IPS-NIHi7 (cell line): ENCODE results near the gene RBBP6.
"Not testable (repeated sequence)": the region's sequence is repeated elsewhere in the genome, so short reads cannot be mapped to it uniquely, and the experiment has no call there.

Experiments used
- DNase-seq: peaks from one replicate; pipeline ENCODE4 v3.0.0; 2012; ENCODE audit warnings: mixed read lengths; ENCODE audit errors: extremely low spot score

RBBP6 gene, protein sequence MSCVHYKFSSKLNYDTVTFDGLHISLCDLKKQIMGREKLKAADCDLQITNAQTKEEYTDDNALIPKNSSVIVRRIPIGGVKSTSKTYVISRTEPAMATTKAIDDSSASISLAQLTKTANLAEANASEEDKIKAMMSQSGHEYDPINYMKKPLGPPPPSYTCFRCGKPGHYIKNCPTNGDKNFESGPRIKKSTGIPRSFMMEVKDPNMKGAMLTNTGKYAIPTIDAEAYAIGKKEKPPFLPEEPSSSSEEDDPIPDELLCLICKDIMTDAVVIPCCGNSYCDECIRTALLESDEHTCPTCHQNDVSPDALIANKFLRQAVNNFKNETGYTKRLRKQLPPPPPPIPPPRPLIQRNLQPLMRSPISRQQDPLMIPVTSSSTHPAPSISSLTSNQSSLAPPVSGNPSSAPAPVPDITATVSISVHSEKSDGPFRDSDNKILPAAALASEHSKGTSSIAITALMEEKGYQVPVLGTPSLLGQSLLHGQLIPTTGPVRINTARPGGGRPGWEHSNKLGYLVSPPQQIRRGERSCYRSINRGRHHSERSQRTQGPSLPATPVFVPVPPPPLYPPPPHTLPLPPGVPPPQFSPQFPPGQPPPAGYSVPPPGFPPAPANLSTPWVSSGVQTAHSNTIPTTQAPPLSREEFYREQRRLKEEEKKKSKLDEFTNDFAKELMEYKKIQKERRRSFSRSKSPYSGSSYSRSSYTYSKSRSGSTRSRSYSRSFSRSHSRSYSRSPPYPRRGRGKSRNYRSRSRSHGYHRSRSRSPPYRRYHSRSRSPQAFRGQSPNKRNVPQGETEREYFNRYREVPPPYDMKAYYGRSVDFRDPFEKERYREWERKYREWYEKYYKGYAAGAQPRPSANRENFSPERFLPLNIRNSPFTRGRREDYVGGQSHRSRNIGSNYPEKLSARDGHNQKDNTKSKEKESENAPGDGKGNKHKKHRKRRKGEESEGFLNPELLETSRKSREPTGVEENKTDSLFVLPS (N-terminal part only)

DNA sequence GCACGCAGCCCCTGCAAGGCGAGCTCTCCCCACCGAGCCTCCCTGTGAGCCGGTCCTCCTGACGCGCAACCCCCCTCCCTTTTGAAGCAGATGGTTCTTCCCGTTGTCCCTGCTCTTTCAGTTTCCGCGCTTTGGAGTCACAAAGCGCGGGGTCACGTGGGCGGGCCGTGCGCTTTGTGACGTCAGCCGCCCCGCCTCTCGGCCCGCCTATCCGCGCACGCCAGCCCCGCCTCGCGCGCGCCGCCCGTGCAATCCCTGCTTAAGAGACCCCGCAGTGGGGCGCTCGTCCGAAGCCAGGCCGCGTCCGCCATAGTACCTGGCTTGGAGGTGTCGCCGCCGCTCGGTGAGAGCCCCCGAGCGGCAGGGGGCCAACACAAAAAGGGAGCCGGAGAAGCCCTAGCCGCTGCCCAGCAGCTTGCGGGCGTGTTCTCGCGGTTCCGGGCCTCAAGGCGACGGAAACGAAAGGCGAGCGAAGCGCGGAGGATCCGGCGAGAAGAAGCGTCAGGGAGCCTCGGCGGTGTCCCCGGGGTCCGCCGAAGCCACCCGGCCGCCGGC is at the start of gene RBBP6:
RBBP6 (plus strand) TSS at position 272 of the 555 bp plus-strand sequence. CDS start 1,061 bp downstream, outside the sequence.
- DNase-seq: peak; percentile 94

DNA sequence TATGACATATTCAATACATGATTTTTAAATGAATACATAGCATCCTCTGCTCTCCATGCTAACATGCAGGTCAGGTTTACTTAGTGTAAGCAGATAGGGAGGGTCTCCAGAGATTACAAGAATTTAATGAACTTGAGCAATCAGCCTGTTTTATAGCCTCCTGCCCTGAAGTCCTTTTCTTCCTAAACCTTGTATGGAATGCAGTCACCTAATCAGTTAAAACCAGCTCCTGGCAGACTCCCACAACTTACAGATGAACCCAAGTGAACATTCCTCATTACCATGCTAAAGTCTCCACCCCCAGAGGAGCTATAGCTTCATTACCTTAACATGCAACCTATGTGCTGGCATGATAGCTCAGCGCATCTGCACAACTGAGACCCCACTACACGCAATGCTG is 48.5 kb upstream of the RBBP6 start:
- DNase-seq: no peak

DNA sequence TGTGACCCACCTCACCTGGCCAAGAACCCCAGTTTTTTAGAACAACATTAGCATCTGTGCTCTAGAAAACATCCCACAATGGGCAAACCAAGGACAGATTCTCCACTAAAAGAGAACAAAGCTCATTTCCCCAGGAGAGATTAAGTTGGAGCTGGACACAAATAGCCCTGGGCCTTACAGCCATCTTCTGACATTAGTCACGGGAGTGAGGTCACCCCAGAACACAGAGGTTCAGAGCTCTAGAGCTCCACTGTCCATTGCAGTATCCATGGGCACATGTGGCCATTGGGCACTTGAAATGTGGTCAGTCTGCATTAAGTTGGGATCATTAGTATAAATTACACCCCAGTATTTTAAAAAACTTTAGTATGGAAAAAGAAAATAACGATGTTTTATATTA is 47.6 kb upstream of the RBBP6 start:
- no peak for DNase-seq

DNA sequence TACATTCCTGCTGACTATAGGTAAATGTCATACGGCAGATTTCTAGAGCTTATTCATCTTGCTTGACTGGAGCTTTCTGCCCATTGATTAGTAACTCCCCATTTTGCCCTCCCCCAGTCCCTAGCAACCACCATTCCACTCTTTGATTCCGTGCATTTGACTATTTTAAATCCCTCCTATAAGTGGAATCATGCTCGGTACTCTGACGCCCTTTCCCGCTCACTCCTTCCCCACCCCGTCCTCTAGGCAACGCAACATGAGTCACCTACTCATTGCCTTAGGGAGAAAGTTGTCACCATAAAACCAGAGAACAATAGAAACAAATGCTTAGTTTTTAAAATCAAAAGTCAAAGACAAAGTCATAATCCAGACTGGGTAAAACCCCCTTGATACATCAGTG is 45.5 kb upstream of the RBBP6 start:
- no peak for DNase-seq

DNA sequence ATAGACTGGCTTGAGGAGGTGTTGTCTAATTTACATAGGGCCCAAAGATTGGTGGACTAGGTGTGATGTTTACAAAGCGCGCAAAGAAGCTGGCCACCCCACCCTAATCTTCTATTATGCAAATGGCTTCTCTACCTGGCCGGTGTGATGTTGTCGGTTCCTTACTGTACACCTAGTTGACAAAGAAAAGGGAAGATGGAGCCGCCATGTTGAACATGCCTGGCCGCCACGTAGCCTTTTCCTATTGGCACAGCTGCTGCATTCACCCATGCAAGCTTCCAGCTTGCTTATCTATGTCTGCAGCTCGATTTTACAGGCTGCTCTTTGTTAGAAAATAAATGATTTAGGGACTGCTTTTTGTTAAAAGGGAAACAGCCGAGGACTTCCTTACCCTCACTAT is 44.2 kb upstream of the RBBP6 start:
- not testable (repeated sequence) for DNase-seq

DNA sequence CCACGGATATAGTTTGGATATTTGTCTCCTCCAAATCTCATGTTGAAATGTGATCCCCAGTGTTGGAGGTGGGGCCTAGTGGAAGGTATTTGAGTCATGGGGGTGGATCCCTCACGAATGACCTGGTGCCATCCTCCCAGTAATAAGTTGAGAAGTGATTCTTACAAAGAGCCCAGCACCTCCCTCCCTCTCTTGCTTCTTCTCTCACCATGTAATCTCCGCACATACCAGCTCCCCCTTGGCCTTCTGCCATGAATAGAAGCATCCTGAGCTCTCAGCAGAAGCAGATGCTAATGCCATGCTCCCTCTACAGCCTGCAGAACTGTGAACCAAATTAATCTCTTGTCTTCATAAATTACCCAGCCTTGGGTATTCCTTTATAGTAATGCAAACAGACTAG is 41.9 kb upstream of the RBBP6 start:
- DNase-seq: peak; percentile 32

DNA sequence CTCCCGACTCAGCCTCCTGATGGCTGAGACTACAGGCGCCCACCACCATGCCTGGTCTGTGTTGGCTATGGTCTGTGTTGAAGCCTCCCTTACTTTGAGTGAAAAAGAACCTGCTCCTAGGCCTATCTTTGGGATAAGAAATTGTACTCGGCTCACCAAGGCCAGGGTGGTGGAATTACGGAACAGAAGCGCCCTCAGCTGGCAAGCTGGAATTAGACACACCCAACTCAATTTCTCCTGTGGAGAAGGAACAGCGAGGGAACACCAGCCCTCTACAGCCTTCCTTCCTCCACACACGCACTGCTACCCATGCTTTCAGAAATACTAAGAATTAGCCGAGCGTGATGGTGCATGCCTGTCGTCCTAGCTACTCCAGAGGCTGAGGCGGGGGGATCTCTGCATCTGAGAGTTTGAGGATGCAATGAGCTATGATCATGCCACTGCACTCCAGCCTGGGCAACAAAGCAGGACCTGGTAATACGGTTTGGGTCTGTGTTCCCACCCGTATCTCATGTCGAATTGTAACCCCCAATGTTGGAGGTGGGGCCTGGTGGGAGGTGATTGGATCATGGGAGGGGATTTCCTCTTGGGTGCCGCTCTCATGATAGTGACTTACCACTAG is 40.1 kb upstream of the RBBP6 start:
- peak; percentile 84 for DNase-seq

DNA sequence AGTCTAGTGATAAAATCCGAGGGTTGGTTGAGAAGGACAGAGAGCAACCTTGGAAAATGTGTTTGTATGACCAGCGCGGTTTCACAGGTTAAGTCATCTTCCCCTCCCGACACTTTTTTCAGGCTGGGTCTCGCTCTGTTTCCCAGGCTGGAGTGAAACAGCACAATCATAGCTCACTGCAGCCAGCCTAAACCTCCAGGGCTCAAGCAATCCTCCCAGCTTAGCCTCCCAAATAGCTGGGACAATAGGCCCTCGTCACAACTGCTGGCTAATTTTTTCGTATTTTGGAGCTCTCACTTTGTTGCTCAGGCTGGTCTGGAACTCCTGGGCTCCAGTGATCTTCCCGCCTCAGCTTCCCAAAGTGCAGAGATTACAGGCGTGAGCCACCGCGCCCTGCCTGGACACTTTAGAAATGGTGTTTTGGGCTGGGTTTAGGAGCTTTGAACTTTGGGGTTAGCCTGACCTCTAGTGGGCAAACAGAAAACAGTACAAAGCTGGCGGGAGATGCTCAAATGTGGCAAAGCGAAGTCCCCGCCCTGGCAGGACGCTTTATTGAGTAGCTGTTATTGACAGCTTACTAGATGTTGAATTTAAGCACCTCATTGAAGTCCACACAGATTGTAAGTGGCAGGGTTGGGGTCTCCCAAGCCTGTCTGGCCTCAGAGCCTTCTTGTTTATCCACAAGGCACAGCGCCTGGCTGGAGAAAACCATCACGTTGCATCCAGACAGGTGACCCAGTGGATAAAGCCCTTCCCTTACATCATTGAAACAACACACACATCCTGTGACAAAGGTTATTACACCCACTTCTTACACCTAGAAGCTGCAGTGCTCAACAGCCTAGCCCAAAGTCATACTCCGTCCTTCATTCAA is 34.7 kb upstream of the RBBP6 start:
- DNase-seq: peak; percentile 78

DNA sequence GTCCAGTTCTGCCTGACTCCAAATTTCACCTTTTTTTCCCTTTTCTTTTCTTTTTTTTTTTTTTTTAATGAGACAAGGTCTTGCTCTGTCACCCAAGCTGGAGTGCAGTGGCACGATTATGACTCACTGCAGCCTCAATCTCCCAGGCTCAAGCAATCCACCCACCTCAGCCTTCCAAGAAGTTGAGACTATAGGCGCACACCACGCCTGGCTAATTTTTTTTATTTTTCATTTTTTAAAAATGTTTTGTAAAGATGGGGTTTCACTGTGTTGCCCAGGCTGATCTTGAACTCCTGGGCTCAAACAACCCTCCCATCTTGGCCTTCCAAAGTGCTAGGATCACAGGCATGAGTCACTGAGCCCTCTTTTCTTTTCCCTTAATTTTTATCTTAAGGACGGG is 33.4 kb upstream of the RBBP6 start:
- DNase-seq: no peak

DNA sequence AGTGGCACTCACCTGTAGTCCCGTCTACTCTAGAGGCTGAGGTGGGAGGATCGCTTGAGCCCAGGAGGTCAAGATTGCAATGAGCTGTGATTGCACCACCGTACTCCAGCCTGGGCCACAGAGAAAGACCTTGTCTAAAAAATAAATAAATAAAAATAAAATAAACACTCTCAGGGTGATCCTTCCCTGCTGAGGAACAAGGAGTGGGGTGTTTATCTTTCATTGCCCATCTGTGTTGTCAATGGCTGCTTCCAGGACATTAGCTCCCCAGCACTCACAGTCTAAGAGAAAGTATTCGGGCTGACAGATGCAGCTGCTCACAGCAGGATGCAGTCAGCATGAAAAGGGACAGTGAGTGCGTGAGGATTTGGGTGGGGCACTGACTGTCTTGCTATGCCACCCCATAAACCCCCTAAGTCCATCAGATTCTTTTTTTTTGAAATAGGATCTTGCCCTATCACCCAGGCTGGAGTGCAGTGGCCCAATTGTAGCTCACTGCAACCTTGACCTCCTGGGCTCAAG is 31.3 kb upstream of the RBBP6 start:
- no peak for DNase-seq

DNA sequence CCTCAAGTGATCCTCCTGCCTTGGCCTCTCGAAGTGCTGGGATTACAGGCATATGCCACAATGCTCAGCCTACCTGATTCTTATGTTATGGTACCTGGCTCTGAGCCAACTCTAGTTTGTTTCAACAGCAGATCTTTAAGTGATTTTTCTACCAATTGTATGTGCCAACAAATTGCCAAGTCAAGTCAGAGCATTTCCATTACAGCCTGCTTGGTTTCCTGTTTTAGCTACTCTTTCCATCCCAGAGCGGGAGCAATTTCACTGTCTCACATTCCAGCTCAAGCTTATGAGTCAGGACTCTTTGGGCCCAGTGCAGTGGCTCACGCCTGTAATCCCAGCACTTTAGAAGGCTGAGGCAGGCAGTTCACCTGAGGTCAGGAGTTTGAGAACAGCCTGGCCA is 30.8 kb upstream of the RBBP6 start:
- no peak for DNase-seq

DNA sequence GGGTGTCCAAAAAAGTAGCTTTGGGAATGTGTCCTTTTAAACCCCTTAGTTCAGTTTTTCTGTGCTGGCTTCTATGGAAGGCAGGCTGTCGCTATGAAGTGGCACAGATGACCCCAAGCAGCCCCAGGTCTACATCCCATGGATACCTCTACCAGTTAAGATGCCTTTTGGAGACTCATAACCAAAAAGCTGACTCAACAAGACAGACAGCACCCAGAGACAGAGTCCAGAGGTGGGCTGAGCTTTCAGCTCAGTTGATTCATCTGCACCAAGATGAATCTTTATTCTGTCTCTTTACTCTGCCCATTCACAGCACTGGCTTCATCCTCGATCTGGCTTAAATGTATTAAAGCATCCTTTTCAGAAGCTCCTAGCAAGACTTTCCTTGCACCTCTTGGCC is 29.8 kb upstream of the RBBP6 start:
- DNase-seq: no peak

DNA sequence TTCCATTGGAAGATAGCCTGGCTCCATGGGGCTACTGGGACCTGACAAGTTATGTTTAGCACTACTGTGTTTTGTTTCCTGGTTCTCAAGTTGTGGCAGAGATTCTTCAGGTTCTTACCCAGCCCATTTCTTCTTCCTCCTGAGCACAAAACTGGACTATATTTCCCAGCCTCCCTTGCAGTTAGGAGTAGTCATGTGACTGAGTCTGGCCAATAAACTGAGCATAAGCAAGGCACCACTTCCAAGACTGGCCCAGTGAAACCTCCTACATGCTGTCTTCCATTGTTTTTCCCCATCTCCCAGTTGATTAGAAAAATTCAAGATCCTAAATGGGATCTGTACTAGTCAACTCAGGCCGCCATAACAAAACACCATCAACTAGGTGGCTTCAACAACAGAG is 28.2 kb upstream of the RBBP6 start:
- DNase-seq: no peak

DNA sequence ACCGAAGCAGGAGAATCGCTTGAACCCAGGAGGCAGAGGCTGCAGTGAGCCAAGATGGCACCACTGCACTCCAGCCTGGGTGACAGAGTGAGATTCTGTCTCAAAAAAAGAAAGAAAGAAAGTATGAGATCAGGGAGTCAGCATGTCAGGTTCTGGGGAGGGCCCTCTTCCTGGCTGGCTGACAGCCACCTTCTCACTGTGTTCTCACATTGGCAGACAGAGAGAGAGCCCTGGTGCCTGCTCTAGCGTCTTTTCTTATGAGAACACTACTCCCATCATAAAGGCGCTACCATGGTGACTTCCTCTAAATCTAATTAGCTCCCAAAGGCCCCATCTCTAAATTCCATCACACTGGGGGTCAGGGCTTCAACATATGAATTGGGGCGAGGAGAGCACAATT is 27.6 kb upstream of the RBBP6 start:
- no peak for DNase-seq

DNA sequence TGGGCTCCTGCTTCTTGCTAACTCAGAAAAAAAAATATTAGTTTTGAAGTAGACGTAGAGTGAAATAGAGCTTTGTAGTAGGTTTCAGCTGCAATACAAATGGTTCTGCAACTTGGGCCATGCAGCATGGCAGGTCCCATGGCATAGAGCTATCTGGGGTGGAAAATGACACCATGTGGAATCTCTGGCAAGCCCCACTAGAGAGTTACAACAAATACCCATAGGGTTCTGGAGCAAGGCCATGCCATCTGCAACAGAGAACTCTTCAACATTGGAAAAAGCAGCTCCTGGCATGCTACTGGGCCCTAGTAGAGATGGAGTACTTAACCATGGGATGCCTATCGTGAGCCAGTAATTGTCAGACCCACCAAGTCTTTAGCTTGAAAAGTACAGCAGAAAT is 25.3 kb upstream of the RBBP6 start:
- DNase-seq: no peak

DNA sequence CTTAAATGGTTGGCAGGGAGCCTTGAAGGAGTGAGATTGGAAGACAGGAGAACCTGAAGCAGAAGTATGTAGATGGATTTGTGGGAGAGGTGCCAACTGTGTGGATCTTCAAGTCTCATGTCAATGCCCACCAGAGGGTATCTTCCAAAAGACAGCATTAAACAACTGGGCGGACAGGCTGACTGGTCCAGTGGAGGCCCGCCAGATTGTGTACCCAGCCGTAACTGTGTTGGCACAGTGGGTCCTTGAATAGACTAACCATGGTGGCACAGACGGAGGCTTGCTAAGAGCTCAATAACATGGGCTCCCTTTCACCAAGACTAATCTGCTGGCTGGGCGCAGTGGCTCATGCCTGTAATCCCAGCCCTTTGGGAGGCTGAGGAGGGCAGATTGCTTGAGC is 24.2 kb upstream of the RBBP6 start:
- DNase-seq: no peak

DNA sequence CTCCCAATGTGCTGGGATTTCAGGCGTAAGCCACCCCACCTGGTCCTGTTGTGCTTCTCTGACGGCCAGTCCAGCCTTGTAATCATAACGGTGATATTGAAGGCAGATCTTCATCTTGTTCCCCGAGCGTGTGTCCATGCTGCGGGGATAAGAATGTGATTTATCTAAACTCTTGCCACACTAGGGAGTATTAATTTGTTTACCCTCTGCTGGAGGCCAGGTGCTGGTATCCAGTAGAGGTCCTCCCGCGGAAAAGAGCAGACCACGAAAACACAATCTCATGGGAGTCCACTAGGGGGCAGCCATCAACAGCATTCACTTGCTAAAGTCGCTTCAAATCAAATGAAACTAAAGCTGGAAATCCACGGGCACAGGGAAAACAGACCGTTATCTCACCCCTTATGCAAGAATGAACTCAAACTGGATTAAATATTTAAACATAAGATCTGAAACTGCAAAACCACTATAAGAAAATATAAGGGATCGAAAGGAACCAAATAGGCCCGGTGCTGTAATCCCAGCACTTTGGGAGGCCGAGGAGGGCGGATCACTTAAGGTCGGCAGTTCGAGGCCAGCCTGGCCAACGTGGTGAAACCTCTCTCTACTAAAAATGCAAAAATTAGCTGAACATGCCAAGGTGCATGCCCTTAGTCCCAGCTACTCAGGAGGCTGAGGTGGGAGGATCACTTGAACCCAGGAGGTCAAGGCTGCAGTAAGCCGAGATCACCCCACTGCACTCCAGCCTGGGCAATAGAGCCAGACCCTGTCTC is 22.3 kb upstream of the RBBP6 start:
- peak; percentile 81 for DNase-seq

DNA sequence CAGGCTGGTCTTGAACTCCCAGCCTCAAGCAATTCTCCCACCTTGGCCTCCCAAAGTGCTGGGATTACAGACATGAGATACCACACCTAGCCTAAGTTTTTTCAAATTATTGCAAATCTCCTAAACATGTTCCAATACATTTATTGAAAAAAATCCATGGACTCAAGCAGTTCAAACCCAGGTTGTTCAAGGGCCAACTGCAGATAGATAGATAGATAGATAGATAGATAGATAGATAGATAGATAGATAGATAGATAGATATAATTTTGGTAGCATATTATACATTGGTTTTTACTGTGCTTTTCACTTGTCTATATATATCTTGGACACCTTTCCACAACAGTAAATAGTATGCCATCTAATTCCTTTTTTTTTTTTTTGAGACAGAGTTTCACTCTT is 20.9 kb upstream of the RBBP6 start:
- DNase-seq: no peak

DNA sequence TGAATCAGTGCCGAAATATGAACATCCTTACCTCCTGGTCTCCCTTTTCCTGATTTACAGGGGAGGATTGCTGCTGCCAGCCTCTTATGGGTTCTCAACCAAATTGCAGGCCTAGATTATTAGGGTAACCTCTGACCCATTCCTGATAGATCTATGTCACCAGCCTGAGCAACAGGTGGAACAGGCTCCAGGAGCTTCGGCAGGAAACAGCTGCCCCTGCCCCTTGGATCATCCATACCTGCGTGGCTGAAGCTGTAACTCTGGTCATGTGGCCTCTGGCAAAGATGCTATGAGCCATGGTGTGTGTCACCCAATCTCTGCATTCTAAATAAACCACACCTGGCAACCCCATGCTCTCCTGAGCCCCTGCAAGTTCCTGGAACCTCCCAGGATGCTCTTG is 18.4 kb upstream of the RBBP6 start:
- no peak for DNase-seq

DNA sequence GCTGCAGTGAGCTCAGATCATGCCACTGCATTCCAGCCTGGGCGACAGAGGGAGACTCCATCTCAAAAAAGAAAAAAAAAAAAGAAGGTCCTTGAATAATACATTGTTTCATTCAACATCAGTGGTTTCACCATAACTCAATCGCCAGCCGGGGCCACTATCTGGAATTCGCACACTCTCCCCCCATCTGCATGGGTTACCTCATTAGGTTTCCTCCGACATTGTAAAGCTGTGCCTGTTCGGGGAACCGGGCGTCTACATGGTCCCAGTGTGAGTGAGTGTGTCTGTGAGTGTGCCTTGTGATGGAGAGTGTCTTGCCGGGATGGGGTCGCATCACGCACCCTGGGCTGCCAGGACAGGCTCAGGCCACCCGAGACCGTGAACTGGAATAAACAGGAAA is 16.6 kb upstream of the RBBP6 start:
- no peak for DNase-seq
